ENCODE results near the gene SPAG16.

- TF ChIP-seq EZH2 (IDR thresholded peaks at IDR 0.05; ENCODE audit: insufficient read depth, poor library complexity, severe bottlenecking): no peak
- TF ChIP-seq EZH2phosphoT487 (IDR thresholded peaks at IDR 0.05; ENCODE audit: insufficient read depth, low read depth): no peak
These were observed 35.6 kb upstream of the SPAG16 start for GRCh38 chr2:213248637-213249036.

All from GM23248 (cell line).